HCT116 (cell line): ENCODE measurements around the gene SORL1. TPM values are rescaled to one million over a fixed set of nuclear protein-coding genes. Genes with fewer than 3 reads are reported as not detected.

ENCODE experiments used
- ATAC-seq: fragments of 200-7000 bp; cut with Tn5 transposase; 2 replicates; pipeline ENCODE4 v1.9.1; 2020; ENCODE audit warnings: mild to moderate bottlenecking, moderate library complexity
- BruUV-seq: library from RNA; stranded (reverse); fragments of 400-500 nt; replicated peaks from 2 replicates; lab custom pipeline; 2021; lab: Mats Ljungman, UMichigan
- CTCF ChIA-PET: fragments of 300-600 bp; sonication (Branson Sonifier 250); formaldehyde crosslinking; loops from one replicate; lab custom pipeline; 2021; ENCODE audit warnings: antibody characterized with exemption; lab: Charles Lee
- POLR2A ChIA-PET: fragments of 300-600, 350-600 bp; sonication (Branson Sonifier 250); formaldehyde crosslinking; loops from one replicate; lab custom pipeline; 2021; ENCODE audit warnings: antibody characterized with exemption; lab: Charles Lee
- RAD21 ChIA-PET, 2 experiments: fragments of 300-600 bp; sonication (Branson Sonifier 250); formaldehyde crosslinking; loops; one replicate each; lab custom pipeline; 2023; ENCODE audit warnings: low total read pairs in 2 of 2; ENCODE audit not compliant: uncharacterized antibody in 2 of 2, unreplicated experiment in 2 of 2, low non-redundant PET in 1 of 2; lab: Charles Lee
- DNase-seq: peaks from one replicate; pipeline ENCODE4 v3.0.0-alpha.2; 2010; ENCODE audit warnings: low read depth, low spot score
- H2AFZ ChIP-seq: fragments of 200-600 bp; shearing (Covaris generic), sonication (generic); 2 replicates; pipeline ENCODE4 v1.6.1; 2017; ENCODE audit warnings: low read depth, mixed run types, mixed read lengths, antibody characterized with exemption, low read length; ENCODE audit not compliant: poor library complexity, severe bottlenecking
- H3K27ac ChIP-seq: 2 replicates; pipeline ENCODE4 v1.5.1; 2012; ENCODE audit warnings: low read depth, low read length
- H3K27me3 ChIP-seq: fragments of 200-600 bp; sonication (generic); 2 replicates; pipeline ENCODE4 v1.6.1; 2016; ENCODE audit warnings: mixed run types, low read length, mixed read lengths; ENCODE audit not compliant: insufficient read depth
- H3K36me3 ChIP-seq, 2 experiments: fragments of 200-500 bp in 1 of 2; fragments of 200-600 bp in 1 of 2; sonication (Bioruptor generic) in 1 of 2; sonication (generic) in 1 of 2; 2 replicates each; pipeline versions ENCODE4 v1.5.1 to v1.6.1; 2014 to 2016; ENCODE audit warnings: low read length in 2 of 2, inconsistent platforms in 1 of 2, mixed read lengths in 1 of 2, mixed run types in 1 of 2; ENCODE audit not compliant: insufficient read depth in 2 of 2, control insufficient read depth in 1 of 2
- H3K4me1 ChIP-seq, 2 experiments: fragments of 200-600 bp in 1 of 2; sonication (generic) in 1 of 2; 2 replicates each; pipeline versions ENCODE4 v1.5.1 to v1.6.1; 2012 to 2017; ENCODE audit warnings: low read length in 2 of 2, inconsistent platforms in 1 of 2, mild to moderate bottlenecking in 1 of 2, mixed read lengths in 1 of 2, mixed run types in 1 of 2, moderate library complexity in 1 of 2; ENCODE audit not compliant: insufficient read depth in 2 of 2, control insufficient read depth in 1 of 2
- H3K4me2 ChIP-seq: fragments of 200-600 bp; sonication (generic); 2 replicates; pipeline ENCODE4 v1.6.1; 2017; ENCODE audit warnings: mixed run types, low read length, mixed read lengths
- H3K4me3 ChIP-seq, 2 experiments: fragments of 200-600 bp in 1 of 2; sonication (generic) in 1 of 2; replicated peaks in 1 of 2; 2 replicates each; pipeline ENCODE4 v1.5.1; 2011 to 2016; ENCODE audit warnings: low read length in 2 of 2, control low read depth in 1 of 2, low read depth in 1 of 2, mild to moderate bottlenecking in 1 of 2, mixed read lengths in 1 of 2, mixed run types in 1 of 2
- H3K79me2 ChIP-seq: fragments of 200-600 bp; sonication (generic); 2 replicates; pipeline ENCODE4 v1.6.1; 2017; ENCODE audit warnings: mild to moderate bottlenecking, mixed run types, low read length, moderate library complexity, mixed read lengths; ENCODE audit not compliant: insufficient read depth
- H3K9ac ChIP-seq: fragments of 200-600 bp; sonication (generic); 2 replicates; pipeline ENCODE4 v1.6.1; 2016; ENCODE audit warnings: low read length, mixed read lengths
- H3K9me2 ChIP-seq: fragments of 200-600 bp; sonication (generic), shearing (Covaris generic); 2 replicates; pipeline ENCODE4 v1.6.1; 2017; ENCODE audit warnings: mixed run types, mild to moderate bottlenecking, moderate library complexity; ENCODE audit not compliant: insufficient read depth
- H3K9me3 ChIP-seq, 2 experiments: fragments of 200-500 bp in 1 of 2; fragments of 200-600 bp in 1 of 2; sonication (Bioruptor generic) in 1 of 2; sonication (generic) in 1 of 2; 2 replicates each; pipeline ENCODE4 v1.6.1; 2014 to 2017; ENCODE audit warnings: low read length in 2 of 2, mixed read lengths in 2 of 2, inconsistent platforms in 1 of 2, low read depth in 1 of 2, mild to moderate bottlenecking in 1 of 2, mixed run types in 1 of 2, moderate library complexity in 1 of 2; ENCODE audit not compliant: control insufficient read depth in 1 of 2, insufficient read depth in 1 of 2
- H4K20me1 ChIP-seq: fragments of 200-600 bp; sonication (generic), shearing (Covaris generic); 2 replicates; pipeline ENCODE4 v1.6.1; 2017; ENCODE audit warnings: mixed run types, mild to moderate bottlenecking, moderate library complexity; ENCODE audit not compliant: insufficient read depth
- CBX3 ChIP-seq: IDR thresholded peaks from 2 replicates; pipeline ENCODE4 v1.6.1; 2012; ENCODE audit warnings: low read depth
- EGR1 ChIP-seq: IDR thresholded peaks from 2 replicates; pipeline ENCODE4 v1.6.1; 2012; ENCODE audit warnings: low read depth
- REST ChIP-seq: IDR thresholded peaks from 2 replicates; pipeline ENCODE4 v1.6.1; 2012; ENCODE audit warnings: low read depth
- SRF ChIP-seq: IDR thresholded peaks from 2 replicates; pipeline ENCODE4 v1.6.1; 2012; ENCODE audit warnings: low read depth
- ZBTB33 ChIP-seq: IDR thresholded peaks from 2 replicates; pipeline ENCODE4 v1.6.1; 2011; ENCODE audit warnings: mild to moderate bottlenecking, low read length, moderate library complexity; ENCODE audit not compliant: insufficient replicate concordance; ENCODE audit errors: extremely low read depth
- ZNF274 ChIP-seq: fragments of 200-500 bp; sonication (Bioruptor generic); IDR thresholded peaks from 2 replicates; pipeline ENCODE4 v1.6.1; 2014; ENCODE audit warnings: mild to moderate bottlenecking, low read depth, low read length, inconsistent platforms
- intact Hi-C: fragments of 100-400 bp; cut with micrococcal nuclease; formaldehyde crosslinking; loops from 2 replicates; pipeline ENCODE4 v1.10.0; 2022
- total RNA-seq: library from RNA; stranded (reverse); gene quantifications from one replicate; pipeline ENCODE4 v1.2.1, GENCODE V29; 2021; ENCODE audit not compliant: unreplicated experiment
- TF ChIP-seq, protein P1 (sequence below): IDR thresholded peaks from 2 replicates; pipeline ENCODE4 v1.6.1; 2012
- TF ChIP-seq, protein P2 (sequence below), 3 experiments: fragments of 200-600 bp in 1 of 3; sonication (generic) in 1 of 3; IDR thresholded peaks in 2 of 3; conservative IDR thresholded peaks in 1 of 3; 2 replicates each; pipeline ENCODE4 v1.5.1; 2012 to 2017; ENCODE audit warnings: low read depth in 2 of 3, low read length in 2 of 3, antibody characterized with exemption in 1 of 3, borderline replicate concordance in 1 of 3, control low read depth in 1 of 3, mild to moderate bottlenecking in 1 of 3, mixed read lengths in 1 of 3, mixed run types in 1 of 3, moderate library complexity in 1 of 3; ENCODE audit not compliant: insufficient read depth in 1 of 3

Gene SORL1
- total RNA-seq, 1 experiment from 2014 or later, result 17.4 TPM

GRCh38 chr11:121559606-121560200, 107.6 kb downstream of the SORL1 start:
- Histone ChIP-seq H3K9me3 (no peaks in the 10 kb centered on the region), H3K9me2 (no peaks in the 10 kb centered on the region), H3K36me3 (no peaks in the 10 kb centered on the region), H3K4me2 (no peak overlapping the region), H3K9ac (no peak overlapping the region), H3K27ac (no peak overlapping the region), H4K20me1 (no peaks in the 10 kb centered on the region), H3K27me3 (no peaks in the 10 kb centered on the region), H3K4me3 (no peak overlapping the region), H3K79me2 (no peaks in the 10 kb centered on the region), H3K4me1 (peaks cover 6 to 7% of the 10 kb centered on the region in 2 experiments; a peak in 2 of 4 replicates), H2AFZ (no peak overlapping the region)
- ChIA-PET CTCF (no interaction called here), POLR2A (no interaction called here), RAD21 (no interaction called here)
- intact Hi-C loops, result no loop called here
- no TSS peak for BruUV-seq
- no peak for ATAC-seq
- no peak for DNase-seq
- TF ChIP-seq, protein P1, sequence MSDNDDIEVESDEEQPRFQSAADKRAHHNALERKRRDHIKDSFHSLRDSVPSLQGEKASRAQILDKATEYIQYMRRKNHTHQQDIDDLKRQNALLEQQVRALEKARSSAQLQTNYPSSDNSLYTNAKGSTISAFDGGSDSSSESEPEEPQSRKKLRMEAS, result no peak
- TF ChIP-seq ZBTB33 (no peak), CBX3 (no peak), SRF (no peak), ZNF274 (no peak), REST (no peak), EGR1 (no peak)
- TF ChIP-seq, protein P2, sequence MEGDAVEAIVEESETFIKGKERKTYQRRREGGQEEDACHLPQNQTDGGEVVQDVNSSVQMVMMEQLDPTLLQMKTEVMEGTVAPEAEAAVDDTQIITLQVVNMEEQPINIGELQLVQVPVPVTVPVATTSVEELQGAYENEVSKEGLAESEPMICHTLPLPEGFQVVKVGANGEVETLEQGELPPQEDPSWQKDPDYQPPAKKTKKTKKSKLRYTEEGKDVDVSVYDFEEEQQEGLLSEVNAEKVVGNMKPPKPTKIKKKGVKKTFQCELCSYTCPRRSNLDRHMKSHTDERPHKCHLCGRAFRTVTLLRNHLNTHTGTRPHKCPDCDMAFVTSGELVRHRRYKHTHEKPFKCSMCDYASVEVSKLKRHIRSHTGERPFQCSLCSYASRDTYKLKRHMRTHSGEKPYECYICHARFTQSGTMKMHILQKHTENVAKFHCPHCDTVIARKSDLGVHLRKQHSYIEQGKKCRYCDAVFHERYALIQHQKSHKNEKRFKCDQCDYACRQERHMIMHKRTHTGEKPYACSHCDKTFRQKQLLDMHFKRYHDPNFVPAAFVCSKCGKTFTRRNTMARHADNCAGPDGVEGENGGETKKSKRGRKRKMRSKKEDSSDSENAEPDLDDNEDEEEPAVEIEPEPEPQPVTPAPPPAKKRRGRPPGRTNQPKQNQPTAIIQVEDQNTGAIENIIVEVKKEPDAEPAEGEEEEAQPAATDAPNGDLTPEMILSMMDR (IDR thresholded peaks at IDR 0.05 in 2 of 3, conservative IDR thresholded peaks at IDR 0.05 in 1 of 3; ENCODE audit: borderline replicate concordance in 1 of 3, insufficient read depth in 1 of 3, low read depth in 2 of 3, low read length in 2 of 3), result no peak
